ENCODE data around the gene TINAGL1.

TINAGL1 gene

DNA sequence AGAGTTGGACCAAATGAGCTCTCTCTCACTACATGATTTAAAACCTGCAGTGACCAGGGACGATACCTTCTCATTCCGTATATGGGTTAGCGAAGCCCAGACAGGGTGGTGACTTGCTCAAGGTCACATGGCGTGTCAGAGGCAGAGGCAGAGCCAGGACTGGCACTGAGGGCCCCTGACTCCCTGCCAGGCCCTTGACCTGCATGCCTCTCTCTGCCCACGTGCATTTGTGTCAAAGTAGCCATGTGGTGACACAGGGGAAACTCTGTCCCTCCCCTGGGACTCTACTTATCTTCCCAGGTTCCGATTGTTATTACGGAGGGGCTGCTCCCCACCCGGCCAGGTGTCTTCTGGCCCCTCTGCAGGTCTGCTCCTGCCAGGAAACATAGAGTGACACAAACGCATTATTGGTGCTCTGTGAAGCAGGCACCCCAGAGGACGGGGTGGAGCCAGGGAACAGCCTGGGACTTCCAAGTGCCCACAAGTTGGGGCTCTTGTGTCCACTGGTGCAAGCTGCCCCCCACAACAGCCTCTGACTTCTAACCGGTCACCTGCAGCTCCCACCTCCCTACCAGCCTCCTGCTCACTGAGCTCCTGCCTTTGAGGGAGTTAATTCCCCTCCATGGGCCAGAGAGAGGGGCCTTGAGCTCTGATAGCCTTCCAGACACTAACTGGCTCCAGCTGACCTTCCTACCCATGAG, 7.3 kb upstream of the TINAGL1 start:
- DNase-seq (ENCODE audit: low spot score) = no peak

- no peak for DNase-seq (ENCODE audit: low spot score)
Observed at GRCh38 chr1:31569596-31570173, 6.6 kb upstream of the TINAGL1 start.

DNA sequence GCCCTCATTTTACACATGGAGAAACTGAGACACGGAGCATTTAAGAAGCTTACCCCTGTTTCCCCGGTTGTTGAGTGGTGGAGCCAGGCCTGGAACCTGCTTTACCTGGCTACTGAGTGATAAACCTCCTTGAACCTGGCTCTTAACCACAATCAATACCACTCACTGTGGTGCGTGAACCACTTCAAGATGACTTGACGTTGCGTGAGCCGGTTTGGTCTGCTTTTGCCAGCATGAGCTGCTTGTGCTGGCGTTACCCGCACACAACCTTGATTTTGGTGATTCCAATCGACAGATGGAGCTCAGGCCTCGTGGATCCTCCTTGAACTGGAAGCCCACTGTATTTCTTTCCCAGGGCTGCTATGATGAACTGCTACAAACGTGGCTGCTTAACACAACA, 6.1 kb upstream of the TINAGL1 start:
- DNase-seq (ENCODE audit: low spot score) = no peak

DNA sequence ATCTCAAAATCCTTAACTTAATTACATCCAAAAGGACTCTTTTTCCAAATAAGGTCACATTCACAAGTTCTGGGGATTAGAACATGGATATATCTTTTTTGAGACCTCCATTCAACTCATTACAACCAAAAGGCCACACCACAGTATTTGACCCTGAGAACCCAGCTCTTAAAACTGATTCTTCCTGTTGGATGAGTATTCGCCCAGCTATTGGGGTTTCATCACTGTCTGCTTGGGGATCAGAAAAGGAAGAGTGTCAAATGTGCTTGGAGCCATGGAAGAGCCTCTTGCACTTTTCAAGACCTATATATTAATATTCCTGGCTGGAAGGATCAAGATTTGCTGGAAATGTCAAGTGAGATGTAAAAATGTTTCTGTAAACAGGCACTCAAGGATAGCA, 5.4 kb upstream of the TINAGL1 start:
- DNase-seq (ENCODE audit: low spot score) = no peak

- no peak for DNase-seq (ENCODE audit: low spot score)
Observed at GRCh38 chr1:31571340-31572295, 4.7 kb upstream of the TINAGL1 start.

DNA sequence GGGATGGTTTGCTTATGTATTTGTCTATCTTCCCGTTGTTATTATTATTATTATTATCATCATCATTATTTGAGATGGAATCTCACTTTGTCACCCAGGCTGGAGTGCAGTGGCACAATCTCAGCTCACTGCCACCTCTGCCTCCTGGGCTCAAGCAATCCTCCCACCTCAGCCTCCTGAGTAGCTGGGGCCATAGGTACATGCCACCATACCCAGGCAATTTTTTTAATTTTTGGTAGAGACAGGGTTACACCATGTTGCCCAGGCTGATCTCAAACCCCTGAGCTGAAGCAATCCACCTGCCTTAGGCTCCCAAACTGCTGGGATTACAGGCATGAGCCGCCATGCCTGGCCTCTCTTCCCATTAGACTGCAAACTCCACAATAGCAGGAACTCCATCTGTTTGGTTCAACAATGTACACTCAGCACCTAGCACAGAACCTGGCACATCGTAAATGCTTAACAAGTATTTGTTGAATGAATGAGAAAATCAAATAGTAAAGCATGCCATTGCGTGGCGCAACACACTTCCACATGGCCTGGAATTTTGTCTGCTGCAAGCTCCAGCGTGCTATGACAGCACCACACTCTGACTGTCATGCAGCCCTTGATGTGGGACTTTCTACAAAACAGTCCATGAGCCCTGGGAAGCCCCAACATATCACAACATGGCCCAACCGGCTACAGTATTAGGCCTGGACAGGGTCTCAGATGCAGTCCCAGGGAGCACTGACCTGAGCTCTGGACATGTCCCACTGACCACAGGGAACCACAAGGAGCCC, 3.8 kb upstream of the TINAGL1 start:
- DNase-seq (ENCODE audit: low spot score) = no peak

DNA sequence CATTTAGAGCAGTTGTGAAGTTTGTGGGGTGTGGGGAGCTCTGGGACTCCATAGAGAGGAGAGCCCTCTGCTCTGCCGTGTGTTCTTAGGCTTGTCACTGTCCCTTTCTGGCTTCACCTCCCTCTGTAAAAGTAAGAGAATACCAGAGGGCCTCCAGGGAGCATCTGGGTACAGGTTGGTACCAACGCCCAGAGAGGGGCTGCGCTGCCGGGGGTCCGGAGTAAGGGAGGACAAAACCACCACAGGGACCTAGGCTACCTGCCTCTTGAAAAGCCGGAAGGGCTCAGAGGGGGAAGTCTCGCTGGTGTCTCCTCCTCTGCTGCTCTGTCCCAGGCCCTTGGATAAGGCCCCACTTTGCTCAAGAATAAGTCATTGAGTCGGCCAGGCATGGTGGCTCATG, 3.1 kb upstream of the TINAGL1 start:
- DNase-seq (ENCODE audit: low spot score) = no peak

DNA sequence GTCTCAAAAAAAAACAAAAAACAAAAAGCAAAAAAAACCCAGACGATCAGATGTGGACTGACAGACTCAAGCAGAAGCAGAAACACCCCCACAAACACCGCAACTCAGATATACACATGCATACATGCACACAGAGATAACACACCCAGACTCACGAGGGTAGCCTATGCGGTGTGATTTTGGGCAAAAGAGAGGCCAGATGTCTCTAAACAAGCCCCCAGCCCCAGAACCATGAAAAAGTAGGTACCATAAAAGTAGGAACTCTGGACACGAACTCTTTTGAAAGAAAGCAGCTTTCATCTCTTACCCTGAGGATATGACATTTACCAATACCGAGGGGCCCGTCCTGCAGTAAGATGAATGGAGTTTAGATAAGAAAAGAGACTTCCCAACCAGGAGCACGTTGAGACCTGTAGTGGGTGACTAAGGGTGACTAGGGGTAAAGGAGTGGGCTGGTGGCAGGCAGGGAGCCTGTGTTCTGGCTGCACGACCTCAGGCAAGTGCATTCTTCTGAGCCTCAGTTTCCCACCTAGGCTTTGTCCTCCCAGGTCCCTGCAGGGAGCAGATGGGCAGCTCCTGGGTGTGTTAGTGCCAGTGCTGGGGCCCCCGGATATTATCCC, 1.5 kb upstream of the TINAGL1 start:
- DNase-seq (ENCODE audit: low spot score) = no peak

- no peak for DNase-seq (ENCODE audit: low spot score)
Observed at GRCh38 chr1:31575369-31576140, 760 bp upstream of the TINAGL1 start.

- DNase-seq (ENCODE audit: low spot score) = no peak
Observed at GRCh38 chr1:31576743-31577455, 584 bp downstream of the TINAGL1 start.

GRCh38 chr1:31577515-31578192, 1.3 kb downstream of the TINAGL1 start:
- no peak for DNase-seq (ENCODE audit: low spot score)

DNA sequence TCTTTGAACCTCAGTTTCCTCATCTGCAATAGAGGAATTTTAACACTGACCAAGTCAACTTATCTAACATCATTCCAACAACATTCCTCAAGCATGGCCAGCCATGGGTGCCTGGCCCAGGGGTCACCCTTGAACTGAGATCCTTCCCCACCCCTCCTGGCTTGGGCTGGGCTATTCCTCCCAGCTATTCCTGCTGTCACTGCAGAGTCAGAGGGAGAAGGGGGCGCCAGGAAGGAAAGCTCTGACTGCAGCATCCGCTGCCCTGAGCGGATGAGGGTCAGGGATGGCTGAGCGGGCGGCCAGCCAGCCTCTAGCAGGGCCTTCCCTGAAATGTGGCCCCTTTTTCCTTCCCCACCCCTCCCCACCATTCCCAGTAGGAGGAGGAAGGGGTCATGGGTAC, 3.1 kb downstream of the TINAGL1 start:
- DNase-seq (ENCODE audit: low spot score) = no peak

DNA sequence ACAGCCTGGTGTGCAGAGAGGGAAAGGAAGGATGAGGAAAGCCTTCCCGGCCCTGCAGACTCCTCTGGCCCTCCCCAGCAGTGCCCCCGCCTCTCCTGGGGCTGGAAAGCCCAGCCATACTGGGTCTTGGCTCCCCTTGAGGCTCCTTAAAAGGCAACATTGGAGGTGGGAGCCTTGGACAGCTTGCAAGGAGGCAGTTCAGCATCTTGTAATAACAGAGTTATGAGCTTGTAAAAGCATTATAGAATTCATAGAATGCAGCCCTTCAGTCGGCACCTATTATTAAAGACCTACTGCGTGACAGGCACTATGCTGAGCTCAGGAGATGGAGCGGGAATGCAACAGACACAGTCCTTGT, 4.2 kb downstream of the TINAGL1 start:
- DNase-seq (ENCODE audit: low spot score) = no peak

DNA sequence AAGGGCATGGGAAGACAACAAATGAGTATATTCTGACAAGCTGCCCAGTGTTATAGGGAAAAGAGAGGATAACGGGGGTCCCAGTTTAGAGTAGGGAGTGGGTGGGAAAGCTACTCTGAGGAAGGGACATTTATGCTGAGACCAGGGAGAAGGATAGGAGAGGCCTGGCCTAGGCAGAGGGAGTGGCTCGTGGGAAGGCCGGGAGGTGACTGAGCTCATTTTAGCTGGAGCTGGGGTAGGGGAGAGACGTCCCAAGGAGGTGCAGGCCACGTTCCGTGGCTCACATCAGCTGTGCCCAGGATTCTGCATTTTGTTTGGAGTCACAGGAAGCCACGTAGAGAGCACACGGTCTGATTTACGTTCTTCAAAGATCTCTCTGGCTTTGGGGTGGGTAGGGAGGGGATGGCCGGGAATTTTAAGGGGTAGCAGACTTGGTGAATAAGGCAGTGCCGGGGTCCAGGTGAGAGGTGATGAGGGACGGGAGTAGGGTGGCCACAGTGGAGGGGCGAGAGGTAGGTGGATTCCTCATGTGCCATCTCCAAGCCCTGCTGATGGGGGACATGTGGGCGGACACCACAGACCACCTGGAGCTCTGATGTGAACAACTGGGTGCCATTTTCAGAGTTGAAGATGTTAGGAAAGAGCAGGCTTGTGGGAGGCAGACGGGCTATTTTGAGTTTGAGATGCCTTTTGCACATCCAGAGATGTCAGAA, 4.7 kb downstream of the TINAGL1 start:
- no peak for DNase-seq (ENCODE audit: low spot score)

DNA sequence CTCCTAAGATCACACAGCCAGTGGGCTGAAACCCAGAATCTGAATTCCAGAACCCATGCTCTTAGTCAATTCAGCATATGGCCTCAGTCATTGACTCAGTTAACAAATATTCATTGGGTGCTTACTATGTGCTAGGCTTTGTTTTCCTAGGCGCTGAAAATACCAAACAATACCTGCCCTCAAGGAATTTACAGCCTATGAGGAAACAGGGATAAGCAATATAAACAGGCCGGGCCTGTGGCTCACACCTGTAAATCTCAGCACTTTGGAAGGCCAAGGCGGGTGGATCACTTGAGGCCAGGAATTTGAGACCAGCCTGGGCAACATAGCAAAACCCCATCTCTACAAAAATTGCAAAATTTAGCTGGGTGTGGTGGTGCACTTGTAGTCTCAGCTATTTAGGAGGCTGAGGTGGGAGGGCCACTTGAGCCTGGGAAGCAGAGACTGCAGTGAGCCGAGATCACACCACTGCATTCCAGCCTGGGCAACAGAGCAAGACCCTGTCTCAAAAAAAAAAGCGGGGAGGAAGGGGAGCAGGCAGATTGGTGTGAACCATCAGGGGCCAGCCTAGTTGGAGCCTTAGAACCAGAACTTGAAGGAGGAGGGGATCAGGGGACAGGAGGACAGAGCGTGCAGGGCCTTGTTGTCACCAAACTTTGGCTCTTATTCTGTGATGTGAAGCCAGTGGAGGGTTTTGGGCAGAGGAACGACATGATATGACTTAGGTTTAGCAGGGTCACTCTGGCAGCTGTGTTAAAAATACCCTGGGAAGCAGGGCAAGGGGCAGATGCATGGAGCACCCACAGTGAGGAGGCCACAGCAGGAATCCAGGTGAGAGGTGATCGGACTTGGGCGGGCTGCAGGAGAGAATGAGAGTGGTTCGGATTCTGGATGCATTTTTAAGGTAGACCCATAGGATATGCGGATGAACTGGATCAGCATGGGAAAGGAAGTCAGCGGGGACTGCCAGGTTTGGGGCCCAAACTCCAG, 5.8 kb downstream of the TINAGL1 start:
- DNase-seq (ENCODE audit: low spot score) = no peak

- no peak for DNase-seq (ENCODE audit: low spot score)
Observed at GRCh38 chr1:31583082-31583994, 7.0 kb downstream of the TINAGL1 start.

Measured in RKO (cell line).